Measurements from ENCODE around the gene WRAP73.

DNA sequence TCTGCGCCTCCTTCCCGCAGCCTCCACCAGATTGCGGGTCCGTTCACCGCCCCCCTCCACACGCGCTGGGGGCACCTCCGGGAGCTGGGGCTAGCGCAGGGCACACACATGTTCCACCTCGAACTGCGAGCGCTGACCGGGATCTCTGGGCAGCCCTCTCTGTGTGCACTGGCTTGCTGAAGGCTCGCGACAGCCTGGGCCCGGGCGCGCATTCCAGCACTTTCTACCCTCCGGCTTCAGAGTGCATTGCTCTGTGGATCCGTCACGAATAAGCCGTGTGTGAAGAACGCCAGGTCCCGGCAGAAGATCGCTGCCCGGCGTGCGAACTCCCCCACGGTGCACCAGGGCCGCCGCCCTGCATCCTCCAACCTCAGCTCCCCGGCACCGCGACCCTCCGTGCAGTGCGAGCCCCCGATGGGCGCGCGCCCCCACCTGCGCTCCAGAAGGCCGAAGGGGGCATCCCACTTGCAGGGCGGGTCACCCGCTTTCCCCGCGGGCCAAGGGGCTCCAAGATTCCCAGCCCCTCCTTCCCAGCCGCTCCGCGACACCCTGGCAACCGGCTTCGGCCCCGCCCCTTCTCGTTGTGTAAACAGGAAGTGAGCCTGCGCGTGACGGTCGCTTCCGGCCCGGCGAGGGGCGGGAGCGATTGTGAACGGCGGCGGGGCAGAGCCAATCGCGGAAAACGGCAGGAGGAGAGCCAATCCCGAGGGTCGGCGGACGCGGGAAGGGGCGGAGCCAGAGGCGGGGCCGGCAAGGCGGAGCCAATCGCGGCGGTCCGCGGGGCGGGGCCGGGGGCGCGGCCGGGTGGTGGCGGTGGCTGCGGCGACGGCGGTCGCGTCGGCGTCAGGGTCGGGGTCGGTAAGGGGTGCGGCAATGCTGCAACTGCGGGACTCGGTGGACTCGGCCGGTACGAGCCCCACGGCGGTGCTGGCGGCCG is 25.4 kb downstream of the WRAP73 start, which contains the start of gene TPRG1L:
- TF ChIP-seq POLR2A (IDR thresholded peaks at IDR 0.05) = peak; percentile 47
- peak; percentile 55 to 77 (median 63) for TF ChIP-seq POLR2AphosphoS5 (IDR thresholded peaks at IDR 0.05)

Data from transverse colon (tissue), 3 donors.